Measurements from ENCODE around the gene FNTB. TPM values are rescaled to one million over a fixed set of nuclear protein-coding genes. Genes with fewer than 3 reads are reported as not detected.

FNTB gene
- total RNA-seq, 4 donors from 2014 or later: 34.0 to 48.6 (median 38.8) TPM

DNA sequence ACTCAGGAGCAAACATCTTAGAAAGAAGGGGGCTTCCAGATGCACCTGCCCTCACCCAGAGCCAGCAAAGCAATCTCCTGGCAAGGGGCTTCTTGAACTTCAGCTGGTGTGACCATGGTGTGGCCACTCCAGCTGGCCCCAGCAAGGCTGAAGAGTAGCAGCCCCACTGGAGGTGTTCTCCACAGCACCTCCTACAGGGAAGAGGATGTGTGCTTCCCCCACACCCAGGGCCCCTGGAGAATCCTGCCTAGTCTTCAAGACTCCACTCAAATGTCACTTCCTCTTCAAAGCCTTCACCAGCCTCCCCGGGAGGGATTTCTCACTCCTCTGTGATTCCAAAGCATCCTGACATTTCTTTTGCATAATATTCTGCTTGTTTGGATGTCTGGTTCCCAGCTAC, 23.1 kb upstream of the FNTB start:
- no peak for DNase-seq (ENCODE audit: low spot score in 2 of 2)
- TF ChIP-seq, protein P1, sequence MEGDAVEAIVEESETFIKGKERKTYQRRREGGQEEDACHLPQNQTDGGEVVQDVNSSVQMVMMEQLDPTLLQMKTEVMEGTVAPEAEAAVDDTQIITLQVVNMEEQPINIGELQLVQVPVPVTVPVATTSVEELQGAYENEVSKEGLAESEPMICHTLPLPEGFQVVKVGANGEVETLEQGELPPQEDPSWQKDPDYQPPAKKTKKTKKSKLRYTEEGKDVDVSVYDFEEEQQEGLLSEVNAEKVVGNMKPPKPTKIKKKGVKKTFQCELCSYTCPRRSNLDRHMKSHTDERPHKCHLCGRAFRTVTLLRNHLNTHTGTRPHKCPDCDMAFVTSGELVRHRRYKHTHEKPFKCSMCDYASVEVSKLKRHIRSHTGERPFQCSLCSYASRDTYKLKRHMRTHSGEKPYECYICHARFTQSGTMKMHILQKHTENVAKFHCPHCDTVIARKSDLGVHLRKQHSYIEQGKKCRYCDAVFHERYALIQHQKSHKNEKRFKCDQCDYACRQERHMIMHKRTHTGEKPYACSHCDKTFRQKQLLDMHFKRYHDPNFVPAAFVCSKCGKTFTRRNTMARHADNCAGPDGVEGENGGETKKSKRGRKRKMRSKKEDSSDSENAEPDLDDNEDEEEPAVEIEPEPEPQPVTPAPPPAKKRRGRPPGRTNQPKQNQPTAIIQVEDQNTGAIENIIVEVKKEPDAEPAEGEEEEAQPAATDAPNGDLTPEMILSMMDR (IDR thresholded peaks at IDR 0.05): no peak
- TF ChIP-seq POLR2A (IDR thresholded peaks at IDR 0.05): no peak
- intact Hi-C loops (cut with DNase I; ENCODE audit: low total_unique reads): no loop called here
- H3K4me3 ChIP-seq (ENCODE audit: low read depth, poor library complexity, severe bottlenecking): no peak overlapping the region
- 69 to 73% methylated on average over 1 of the region's 1 CpG for WGBS, 2 donors

GRCh38 chr14:64965356-64966000, 21.2 kb upstream of the FNTB start:
- no peak for DNase-seq (ENCODE audit: low spot score in 2 of 2)
- H3K4me3 ChIP-seq (ENCODE audit: low read depth, poor library complexity, severe bottlenecking): no peak overlapping the region
- intact Hi-C loops (cut with DNase I; ENCODE audit: low total_unique reads): no loop called here
- 80 to 83% methylated on average over 15 of the region's 15 CpGs for WGBS, 2 donors
- TF ChIP-seq, protein P1 (IDR thresholded peaks at IDR 0.05): no peak
- no peak for TF ChIP-seq POLR2A (IDR thresholded peaks at IDR 0.05)

GRCh38 chr14:64966976-64967375, 19.7 kb upstream of the FNTB start:
- TF ChIP-seq, protein P1 (IDR thresholded peaks at IDR 0.05): no peak
- no peak for TF ChIP-seq POLR2A (IDR thresholded peaks at IDR 0.05)
- WGBS, 2 donors: 42 to 67% methylated on average over 2 of the region's 2 CpGs
- H3K4me3 ChIP-seq (ENCODE audit: low read depth, poor library complexity, severe bottlenecking): no peak overlapping the region
- no peak for DNase-seq (ENCODE audit: low spot score in 2 of 2)
- intact Hi-C loops (cut with DNase I; ENCODE audit: low total_unique reads): no loop called here

- 93 to 94% methylated on average over 7 of the region's 7 CpGs for WGBS, 2 donors
- no peak for DNase-seq (ENCODE audit: low spot score in 2 of 2)
- intact Hi-C loops (cut with DNase I; ENCODE audit: low total_unique reads): no loop called here
Measured at GRCh38 chr14:64968167-64968566, 18.5 kb upstream of the FNTB start.

DNA sequence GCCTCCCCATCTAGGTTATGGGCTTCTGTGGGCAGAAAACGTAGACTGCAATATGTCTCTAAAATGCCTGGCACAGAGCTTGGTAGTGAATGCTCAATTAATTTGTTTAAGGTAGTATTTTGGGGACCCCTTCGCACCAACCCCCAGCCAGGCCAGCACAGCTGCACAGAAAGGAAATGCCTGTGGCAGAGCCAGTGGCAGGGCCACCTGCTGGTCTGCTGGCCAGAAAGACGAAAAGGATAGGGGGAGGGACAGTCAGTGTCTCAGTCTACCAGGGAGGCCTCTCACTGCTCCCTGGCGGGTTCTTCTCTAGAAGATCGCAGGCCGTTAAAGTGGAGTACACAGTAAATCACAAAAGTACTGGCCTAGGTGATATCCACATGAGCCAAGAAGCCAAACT, 18.0 kb upstream of the FNTB start:
- intact Hi-C loops (cut with DNase I; ENCODE audit: low total_unique reads): no loop called here
- no peak for TF ChIP-seq POLR2A (IDR thresholded peaks at IDR 0.05)
- no peak overlapping the region for H3K4me3 ChIP-seq (ENCODE audit: low read depth, poor library complexity, severe bottlenecking)
- 81 to 83% methylated on average over 6 of the region's 6 CpGs for WGBS, 2 donors
- DNase-seq (ENCODE audit: low spot score in 2 of 2): no peak

More at GRCh38 chr14:64968167-64968566, 18.5 kb upstream of the FNTB start:
- TF ChIP-seq POLR2A (IDR thresholded peaks at IDR 0.05): no peak
- TF ChIP-seq, protein P1 (IDR thresholded peaks at IDR 0.05): no peak
- no peak overlapping the region for H3K4me3 ChIP-seq (ENCODE audit: low read depth, poor library complexity, severe bottlenecking)

DNA sequence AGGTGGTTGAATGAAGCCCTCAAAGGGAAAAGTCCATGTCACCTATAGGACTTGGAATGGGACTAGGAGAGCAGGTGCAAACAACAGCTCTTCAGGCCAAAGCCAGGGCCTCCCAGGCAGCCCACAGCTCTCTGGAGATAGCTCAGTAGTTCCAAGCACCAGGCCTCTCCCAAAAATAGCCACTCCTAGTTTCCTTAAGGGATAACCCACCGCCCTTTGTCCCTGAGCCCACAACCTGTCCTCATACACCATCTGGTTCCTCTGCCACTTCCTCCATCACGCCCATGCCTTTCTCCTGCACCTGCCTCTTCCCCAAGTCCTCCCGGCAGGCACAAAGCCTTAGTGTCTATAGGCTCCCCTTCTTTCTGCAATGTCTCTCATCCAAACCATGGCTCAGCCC, 16.7 kb upstream of the FNTB start:
- no peak for DNase-seq (ENCODE audit: low spot score in 2 of 2)
- TF ChIP-seq POLR2A (IDR thresholded peaks at IDR 0.05): no peak
- TF ChIP-seq, protein P1 (IDR thresholded peaks at IDR 0.05): no peak
- H3K4me3 ChIP-seq (ENCODE audit: low read depth, poor library complexity, severe bottlenecking): no peak overlapping the region
- intact Hi-C loops (cut with DNase I; ENCODE audit: low total_unique reads): loop anchor here (10.0 kb wide), 1 partner anchor 145 kb away; no protein-coding TSS in a partner anchor
- 72 to 82% methylated on average over 3 of the region's 3 CpGs for WGBS, 2 donors

All from lower leg skin (tissue), 4 donors.